Hepatocyte (in vitro differentiated cells): ENCODE measurements around the gene KANSL3.

ENCODE experiments used
- EZH2 ChIP-seq: fragments of 200-600 bp; sonication (generic); IDR thresholded peaks from 2 replicates; pipeline ENCODE4 v1.6.1; 2016; ENCODE audit warnings: antibody characterized with exemption, mild to moderate bottlenecking, borderline replicate concordance
- EZH2phosphoT487 ChIP-seq: fragments of 200-600 bp; sonication (generic); IDR thresholded peaks from one replicate; pipeline ENCODE4 v1.6.1; 2018; ENCODE audit warnings: antibody characterized with exemption, mild to moderate bottlenecking, low read depth, moderate library complexity; ENCODE audit not compliant: unreplicated experiment, severe bottlenecking
- TF ChIP-seq, protein P1 (sequence below): fragments of 200-600 bp; sonication (generic); IDR thresholded peaks from 2 replicates; pipeline ENCODE4 v1.5.1; 2016; ENCODE audit warnings: antibody characterized with exemption, mild to moderate bottlenecking; ENCODE audit not compliant: poor library complexity

DNA sequence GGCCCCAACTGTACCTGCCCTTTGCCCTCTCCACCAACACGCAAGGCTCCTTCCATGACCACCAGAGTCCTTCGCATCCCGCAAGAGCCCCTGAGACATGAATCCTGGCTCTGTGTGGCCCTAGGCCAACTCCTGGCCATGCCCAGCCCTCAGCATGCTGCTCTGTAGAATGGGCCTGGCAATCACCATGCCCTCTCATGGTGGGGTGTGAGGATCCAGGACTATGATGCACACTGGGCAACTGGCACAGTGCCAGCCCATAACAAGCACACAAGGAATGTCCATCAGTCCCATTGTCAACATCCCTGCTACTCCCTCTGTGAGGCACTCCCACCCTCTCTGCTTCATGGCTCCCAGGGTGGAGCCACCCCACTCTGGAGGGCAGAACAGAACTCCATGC lies 49.2 kb upstream of the KANSL3 start:
- TF ChIP-seq, protein P1, sequence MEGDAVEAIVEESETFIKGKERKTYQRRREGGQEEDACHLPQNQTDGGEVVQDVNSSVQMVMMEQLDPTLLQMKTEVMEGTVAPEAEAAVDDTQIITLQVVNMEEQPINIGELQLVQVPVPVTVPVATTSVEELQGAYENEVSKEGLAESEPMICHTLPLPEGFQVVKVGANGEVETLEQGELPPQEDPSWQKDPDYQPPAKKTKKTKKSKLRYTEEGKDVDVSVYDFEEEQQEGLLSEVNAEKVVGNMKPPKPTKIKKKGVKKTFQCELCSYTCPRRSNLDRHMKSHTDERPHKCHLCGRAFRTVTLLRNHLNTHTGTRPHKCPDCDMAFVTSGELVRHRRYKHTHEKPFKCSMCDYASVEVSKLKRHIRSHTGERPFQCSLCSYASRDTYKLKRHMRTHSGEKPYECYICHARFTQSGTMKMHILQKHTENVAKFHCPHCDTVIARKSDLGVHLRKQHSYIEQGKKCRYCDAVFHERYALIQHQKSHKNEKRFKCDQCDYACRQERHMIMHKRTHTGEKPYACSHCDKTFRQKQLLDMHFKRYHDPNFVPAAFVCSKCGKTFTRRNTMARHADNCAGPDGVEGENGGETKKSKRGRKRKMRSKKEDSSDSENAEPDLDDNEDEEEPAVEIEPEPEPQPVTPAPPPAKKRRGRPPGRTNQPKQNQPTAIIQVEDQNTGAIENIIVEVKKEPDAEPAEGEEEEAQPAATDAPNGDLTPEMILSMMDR = no peak
- TF ChIP-seq EZH2phosphoT487 (no peak), EZH2 (no peak)
